HG03108 (cell line): ENCODE results near the gene LGMN.
"Not testable (repeated sequence)": the region's sequence is repeated elsewhere in the genome, so short reads cannot be mapped to it uniquely, and the experiment has no call there.

Source experiments
- ATAC-seq: cut with Tn5 transposase; IDR thresholded peaks from one replicate; pipeline ENCODE4 v1.9.1; 2021; ENCODE audit warnings: moderate library complexity; ENCODE audit not compliant: unreplicated experiment

Gene LGMN

DNA sequence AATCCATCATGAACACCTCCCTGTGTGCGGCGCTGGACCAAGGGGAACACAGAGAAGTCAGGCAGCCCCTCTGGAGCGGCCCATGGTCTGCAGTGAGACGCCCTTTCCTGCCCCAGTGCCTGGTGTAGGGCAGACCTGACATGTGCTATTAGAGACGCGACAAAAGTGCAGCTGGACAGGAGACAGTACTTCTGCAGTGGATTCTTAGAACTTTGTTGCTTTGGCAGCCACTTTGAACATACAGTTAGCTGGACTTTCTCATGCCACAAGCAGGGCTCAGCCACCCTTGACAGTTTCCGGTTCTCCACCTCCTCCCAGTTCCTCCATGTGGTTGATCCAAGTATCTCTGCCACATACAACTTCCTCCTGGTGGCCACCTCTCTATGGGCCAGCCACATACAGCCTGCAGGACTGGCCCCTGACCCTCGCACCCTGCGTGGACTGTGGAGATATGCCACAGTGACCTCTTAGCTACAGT is 45.9 kb downstream of the LGMN start:
- peak; percentile 37 for ATAC-seq

DNA sequence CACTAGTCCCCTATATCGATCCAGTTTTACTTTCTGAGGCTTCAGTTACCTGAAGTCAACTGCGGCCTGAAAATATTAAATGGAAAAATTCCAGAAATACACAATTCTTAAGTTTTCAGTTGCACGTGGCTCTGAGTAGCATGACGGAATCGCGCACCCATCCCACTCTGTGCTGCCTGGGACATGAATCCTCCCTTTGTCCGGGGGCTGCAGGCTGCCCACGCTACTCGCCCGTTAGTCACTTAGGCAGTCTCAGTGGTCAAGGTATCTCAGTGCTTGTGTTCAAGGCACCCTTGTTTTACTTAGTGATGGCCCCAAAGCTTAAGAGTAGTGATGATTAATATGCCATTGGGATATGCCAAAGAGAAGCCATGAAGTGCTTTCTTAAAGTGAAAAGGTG is 46.6 kb downstream of the LGMN start:
- no peak for ATAC-seq

DNA sequence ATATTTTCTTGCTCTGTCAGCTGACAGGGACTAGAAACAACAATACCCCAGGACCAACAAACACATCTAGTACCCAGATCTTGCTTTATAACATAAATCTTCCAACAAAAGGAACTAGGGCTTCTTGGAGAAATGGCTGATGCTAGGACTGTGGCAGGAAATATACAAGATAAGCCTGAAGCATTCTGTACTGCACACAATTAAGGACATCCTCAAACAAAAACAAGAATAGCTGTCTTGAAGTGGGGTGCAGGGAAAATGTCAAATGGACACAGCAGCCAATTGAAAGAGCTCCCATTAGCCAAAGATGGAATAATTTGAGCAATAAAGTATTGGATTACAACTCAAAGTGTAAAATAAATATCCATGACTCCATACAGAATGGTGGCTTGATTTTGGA is 50.0 kb downstream of the LGMN start:
- no peak for ATAC-seq

DNA sequence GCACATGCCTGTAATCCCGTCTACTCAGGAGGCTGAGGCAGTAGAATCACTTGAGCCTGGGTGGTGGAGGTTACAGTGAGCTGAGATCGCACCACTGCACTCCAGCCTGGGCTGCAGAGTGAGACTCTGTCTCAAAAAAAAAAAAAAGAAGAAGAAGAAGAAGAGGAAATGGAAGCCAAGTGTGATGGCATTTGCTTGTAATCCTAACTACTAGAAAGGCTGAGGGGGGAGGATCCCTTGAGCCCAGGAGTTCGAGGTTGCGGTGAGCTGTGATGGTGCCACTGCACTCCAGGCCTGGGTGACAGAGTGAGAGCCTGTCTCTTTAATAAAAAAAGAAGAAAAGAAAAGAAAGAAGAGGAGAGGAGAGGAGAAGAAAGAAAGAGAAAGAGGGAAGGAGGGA is 52.1 kb downstream of the LGMN start:
- no peak for ATAC-seq

DNA sequence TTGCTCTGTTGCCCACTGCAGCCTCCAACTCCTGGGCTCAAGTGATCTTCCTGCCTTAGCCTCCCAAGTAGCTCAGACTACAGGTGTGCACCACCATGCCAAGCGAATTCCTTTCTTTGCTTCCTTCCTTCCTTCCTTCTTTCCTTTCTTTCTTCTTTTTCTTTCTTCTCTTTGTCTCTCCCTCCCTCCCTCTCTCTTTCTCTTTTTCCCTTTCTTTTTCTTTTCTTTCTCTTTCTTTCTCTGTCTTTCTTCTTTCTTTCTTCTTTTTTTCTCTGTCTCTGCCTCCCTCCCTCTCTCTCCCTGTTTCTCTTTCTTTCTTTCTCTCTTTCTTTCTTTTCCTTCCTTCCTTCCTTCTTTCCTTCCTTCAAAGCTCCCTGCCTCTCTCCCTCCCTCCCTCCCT is 52.9 kb downstream of the LGMN start:
- ATAC-seq = no peak

DNA sequence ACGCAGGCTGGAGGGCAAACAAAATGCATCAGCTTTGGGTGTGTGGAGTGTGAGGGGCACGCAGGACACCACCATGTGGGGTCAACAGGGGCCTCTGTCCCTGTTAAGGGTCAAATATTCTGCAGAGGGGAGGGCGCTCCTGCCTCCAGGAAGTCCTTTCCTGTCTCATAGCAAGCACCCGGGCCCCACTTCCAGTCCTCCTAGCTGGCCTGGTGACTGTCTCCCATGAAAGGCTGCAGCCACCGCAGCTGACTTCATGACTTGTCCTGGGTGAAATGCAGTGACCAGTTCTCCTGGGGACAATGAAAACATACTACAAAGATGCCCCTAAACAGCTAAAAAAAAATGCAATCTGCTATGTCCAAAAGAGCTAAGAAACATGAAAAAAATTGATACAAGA is 53.6 kb downstream of the LGMN start:
- ATAC-seq = no peak

DNA sequence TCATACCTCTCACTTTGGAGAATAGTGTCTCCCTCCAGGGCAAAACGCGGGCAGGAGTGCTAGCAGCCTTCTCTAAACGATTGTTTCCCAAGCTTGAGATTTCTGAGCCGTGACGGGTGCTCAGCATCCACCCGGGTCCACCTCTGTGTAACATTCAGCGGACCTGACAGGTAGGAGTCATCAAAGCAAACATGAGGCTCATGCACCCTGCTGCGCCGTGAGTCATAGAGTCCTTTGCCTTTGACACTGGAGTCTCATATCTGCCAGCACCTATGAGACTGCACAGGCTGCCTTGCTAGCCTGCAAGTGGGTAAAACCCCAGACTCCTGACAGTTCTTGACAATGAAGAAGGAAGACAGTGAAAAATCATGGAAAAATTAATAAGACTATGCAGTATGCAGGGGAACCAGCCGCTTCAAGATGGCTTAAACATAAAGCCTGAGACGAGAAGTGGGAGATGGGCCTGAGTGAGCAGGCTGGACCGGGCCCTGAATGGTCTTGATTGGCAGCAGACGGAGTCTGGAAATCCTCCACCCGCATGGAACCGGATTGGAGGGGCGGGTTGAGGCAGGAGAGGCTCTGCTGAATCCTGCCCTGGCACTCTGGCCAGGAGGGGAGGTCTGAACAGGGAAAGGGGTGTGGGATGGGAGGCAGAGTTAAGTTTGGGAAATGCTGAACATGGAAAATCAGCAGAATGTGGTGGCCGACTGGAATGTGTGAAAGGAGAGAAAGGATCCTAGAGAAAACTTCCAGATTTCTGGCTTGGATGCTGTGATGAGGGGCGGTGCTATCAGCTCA is 54.2 kb downstream of the LGMN start:
- ATAC-seq = no peak

DNA sequence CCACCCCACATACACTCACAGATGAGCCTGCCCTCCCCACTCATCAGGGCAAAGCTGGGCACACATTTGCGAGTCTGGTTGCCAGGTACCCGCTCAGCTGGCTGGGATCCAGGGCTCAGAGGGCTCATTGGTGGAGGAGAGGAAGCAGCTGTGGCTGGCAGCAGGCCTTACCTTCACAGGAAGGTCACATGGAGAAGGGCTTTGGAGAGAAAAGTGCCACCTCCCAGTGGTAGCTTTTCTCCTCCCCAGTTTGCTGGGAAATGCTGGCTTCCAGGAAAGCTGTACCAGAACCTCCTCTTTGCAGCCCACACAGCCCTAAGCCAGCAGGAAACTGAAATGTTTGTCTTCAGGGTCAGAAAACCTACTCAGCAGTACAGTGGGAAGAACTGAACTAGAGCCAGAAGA is 55.6 kb downstream of the LGMN start:
- no peak for ATAC-seq

DNA sequence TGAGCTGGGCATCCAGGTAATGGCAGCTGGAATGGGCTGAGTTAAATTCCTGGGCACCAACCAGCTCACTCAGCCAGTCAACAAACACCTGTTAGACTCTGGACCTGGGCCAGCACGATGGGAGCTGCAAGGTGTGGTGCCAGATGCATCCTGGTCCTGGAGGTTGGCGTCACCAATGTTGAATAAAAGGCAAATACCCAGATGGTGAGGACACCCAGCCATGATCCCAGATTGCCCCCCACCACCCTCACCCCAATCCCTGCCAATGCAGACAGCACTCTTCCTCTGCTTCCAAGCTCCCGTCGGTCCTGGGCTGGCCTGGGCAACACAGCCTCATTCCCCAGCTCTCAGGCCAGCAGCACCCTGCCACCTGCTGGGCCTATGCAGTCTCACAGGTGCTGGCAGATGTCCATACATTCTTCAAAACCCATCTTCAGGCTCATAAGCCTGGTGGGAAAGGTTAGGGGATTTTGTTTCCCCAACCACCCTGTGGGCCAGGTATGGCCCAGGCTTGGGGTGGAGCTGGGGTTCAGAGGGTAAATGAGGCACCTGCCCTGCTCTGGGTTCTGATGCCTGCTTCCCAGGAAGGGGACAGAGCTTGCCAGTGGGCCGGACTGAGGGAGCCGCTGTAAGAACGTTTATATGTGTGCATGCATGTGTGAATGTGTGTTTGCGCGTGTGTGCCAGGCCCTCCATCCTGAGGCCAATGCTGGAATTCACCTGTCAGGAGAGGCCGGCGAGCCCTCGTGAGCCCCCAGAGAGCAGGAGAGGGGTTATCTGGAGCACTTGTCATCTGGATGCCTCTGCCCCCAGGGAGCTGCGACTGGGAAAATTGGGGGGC is 58.0 kb downstream of the LGMN start:
- ATAC-seq = no peak

DNA sequence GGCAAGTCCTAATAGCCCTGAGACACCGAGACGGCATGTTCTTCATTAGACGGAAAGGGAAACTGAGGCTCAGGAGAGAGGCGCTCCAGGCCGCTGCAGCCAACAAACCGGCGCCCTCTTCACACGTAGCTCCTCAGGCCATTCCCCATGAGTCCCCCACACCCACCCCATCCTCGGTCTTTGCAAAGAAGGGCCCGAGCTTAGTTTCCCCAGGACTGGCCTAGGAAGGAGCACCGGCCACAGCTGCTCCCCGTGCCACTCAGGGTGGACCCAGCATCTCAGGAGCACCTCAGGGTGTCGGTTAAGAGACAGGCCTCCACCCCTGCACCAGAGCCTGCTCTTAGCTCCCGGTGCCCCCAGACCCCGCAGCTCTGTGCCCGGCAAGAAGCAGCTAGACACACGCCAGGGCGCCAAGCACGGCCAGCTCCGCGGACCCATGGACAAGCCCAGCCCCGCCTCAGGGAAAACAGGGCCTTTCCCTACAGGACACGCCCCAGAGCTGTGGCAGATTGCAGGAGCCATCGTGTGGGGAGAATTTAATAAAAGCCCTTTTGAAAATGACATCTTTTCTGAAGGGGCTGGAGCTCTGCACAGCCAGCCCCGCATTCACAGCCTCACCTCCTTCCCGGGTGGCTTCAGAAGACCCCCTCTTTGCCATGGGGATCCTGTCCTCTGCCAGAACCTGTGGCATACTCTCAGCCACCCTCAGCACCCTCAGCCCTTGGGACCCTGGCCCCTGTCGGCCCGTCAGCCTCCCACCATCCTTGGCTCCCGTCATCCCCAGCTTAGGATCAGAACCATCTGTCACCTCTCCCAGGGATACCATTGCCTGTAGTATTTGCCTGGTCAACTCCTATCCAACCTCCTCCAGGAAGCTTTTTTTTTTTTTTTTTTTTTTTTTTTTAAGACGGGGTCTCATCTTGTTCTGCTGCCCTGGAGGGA is 59.7 kb downstream of the LGMN start:
- ATAC-seq = no peak

DNA sequence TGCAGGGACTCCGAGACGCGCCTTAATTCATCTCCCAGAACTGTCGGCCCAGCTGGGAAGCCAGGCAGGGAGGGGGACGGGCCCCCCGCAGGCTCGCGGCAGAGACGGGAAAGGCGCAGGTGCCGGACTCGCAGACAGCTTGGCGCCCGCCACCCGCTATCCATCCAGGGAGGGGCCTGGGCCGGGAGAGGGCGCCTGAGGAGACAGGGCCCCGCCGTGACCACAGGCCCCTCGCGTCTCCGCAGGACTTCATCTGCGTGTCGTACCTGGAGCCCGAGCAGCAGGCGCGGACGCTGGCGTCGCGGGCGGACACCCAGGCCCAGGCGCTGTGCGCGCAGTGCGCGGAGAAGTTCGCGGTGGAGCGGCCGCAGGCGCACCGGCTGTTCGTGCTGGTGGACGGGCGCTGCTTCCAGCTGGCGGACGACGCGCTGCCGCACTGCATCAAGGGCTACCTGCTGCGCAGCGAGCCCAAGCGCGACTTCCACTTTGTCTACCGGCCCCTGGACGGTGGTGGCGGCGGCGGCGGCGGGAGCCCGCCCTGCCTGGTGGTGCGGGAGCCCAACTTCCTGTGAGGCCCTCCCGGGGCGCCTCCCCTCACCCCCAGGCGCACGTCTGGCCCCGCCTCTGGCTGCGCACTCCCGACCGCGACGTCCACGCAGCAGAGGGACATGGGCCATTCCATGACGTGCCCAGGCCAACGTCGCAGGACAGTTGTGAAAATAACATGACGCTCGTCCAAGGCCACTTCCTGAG is 60.6 kb downstream of the LGMN start:
- no peak for ATAC-seq

DNA sequence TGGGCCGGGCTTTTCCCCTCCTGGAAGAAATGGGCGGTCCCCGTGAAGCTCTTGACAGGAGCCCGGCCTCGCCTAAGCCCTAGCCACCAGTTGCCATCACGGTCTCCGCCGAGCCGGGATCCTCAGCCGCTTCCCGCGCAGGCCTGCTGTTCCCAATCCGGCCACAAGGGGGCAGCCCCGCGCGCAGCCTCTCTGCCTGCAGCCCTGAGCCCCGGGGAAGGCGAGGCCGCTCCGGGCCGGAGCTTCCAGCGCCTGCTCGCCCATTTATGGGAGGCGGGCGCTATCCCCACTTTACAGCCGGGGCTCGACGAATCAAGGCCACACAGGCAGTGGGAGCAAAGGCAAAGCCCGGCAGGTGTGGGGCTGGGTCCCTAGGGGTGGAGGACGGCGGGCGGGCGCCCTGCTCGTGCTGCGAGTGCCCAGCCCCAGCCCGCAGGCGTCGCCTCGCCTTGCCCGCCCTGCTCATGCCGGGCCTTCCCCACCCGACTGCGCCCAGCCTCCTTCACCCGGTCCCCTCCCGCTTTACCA is 61.5 kb downstream of the LGMN start:
- no peak for ATAC-seq

DNA sequence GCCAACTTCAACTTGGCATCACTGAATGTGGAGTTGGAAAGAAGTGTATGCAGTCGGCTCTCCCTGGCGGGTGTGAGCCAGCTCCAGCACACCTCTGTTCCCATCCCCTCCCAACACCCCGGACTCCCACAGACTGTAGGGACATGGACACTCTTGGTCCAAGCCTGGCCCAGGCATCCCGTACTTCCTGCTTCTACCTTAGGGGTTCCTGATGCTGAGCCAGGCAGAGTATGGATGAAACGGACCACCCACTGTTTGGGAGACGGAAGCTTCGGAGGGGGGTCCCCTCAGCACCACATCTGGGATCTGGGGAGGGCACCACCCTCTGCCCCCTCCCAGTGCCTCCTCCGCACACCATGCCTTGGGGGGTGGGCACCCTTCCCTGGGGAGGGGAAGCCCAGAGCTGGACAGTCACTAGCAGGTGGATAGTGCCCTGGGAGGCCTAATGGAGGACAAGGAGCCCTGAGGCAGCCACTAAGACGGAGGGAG is 62.0 kb downstream of the LGMN start:
- no peak for ATAC-seq

DNA sequence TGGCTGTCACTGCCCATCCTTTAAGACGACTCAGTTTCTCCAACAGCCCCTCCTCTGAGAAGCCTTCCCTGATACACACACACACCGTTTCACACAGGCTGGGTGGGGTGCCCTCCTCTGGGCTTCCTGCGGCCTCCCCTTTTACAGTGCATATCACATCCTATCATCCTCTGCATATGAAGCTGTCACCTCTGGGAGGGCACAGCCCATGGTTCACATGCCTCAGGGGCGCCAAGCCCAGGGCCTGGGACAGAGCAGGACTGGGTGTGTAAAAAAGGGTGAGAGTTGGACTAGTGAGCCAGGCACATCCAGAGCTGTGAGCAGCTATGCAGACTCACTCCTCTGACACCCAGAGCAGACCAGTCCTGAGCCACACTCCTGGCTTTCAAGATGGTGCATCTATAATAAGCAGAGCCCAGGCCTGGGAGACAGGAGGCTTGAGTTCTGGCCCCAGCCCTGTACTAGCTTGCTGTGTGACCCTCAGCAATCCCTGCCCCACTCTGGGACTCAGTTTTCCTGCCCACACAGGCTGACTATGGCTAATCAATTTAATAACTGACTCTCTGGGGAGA is 62.6 kb downstream of the LGMN start:
- no peak for ATAC-seq

DNA sequence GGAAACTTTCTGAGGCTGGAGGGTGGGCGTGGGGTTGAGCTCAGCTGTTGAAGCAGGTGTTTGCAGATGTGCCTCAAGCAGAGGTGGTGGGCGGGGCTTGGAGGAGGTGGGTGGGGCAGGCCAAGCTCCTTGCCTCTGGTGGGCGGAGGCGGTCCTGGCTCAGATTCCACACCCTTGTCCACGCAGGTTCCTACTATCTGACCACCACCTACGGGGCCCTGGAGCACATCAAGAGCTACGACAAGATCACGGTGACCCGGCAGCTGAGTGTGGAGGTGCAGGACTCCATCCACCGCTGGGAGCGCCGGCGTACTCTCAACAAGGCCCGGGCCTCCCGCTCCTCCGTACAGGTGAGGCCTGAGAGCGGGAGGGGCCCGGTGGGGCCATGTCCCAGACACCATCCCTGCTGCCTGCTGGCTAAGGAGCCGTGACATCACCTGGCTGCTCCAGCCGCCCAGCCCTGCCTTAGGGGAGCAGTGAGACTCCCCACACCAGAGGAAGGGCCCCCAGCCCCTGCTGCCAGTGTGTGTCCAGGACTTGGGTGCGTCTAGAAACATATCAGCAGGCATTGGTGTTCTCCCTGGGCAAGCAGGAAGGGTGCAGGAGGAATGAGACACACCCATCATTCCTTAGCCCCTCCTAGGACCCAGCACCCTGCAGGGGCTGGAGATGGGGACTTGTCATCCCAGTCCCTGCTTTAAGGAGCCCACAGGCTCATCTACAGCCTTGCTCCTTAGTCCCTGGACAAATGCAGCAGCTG is 63.4 kb downstream of the LGMN start:
- no peak for ATAC-seq

DNA sequence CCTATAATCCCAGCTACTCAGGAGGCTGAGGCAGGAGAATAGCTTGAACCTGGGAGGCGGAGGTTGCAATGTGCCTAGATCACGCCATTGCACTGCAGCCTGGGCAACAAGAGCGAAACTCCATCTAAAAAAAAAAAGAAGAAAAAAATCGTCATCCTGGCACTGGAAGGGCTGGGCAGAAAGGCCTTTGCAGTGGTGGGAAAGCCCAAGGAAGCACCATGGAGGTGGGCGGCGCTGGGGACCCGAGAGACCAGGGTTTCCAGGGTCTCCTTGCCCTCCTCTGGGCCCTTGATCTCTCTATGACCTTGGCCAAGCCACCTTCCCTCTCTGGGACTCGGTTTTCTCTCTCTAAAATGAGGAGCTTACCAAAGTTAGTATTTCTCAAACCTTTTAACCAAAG is 65.4 kb downstream of the LGMN start:
- no peak for ATAC-seq

DNA sequence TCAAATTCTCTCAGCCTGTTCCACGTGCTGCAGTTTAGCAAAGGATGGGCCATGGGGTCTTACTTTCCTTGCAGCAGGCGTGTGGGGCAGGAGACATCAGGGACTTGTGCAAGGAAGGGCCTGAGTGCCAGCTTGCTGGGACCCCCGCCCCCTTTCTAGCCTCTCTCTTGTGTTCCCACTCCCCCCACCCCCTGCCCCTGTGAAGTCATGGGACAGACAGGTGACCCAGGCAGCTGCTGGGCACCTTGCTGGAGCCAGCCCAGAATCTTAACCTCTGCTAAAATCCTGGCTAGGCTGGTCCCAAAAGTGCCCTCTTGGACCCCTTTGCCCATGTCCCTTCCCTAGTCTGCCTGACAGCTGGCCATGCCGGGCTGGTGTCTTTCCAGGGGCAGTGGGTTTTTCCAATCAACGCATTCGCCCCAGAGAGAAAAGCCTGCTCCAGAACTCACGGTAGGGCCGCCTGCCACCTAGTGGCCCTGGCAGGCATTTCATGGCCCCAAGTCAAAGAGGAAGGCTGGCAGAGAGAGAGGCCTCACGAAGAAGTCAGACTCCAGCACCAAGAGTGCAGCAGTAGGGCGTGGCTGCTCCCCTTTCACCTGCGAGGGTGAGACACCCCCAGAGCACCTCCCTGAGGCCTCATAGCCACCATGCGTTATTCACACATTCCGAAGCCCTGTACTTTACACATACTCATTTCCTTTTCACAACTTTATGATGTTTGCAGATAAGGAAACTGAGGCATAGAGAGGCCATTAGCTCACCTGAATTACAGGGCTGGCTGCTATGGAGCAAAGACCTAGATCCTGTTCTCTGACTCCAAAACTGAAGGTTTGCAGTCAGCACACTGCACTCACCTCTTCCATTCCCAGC is 67.4 kb downstream of the LGMN start:
- ATAC-seq = no peak

DNA sequence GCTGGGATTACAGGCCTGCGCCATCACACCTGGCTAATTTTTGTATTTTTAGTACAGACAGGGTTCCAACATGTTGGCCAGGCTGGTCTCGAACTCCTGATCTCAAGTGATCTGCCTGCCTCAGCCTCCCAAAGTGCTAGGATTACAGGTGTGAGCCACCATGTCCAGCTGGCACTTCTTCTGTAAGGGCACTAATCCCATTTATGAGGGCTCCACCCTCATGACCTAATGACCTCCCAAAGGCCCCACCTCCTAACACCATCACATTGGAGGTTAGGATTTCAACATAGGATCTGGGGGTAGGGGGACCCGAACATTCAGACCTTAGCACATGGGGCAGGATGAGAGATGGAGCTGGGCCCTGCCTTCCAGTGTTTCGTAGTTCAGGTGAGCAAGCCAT is 68.1 kb downstream of the LGMN start:
- ATAC-seq = not testable (repeated sequence)
